Pancreas (tissue), 10 donors: ENCODE results near the gene TTC23. TPM values are rescaled to one million over a fixed set of nuclear protein-coding genes. Genes with fewer than 3 reads are reported as not detected.

Experiments used
- ATAC-seq, 4 donors: fragments of 200-7000 bp; cut with Tn5 transposase; one replicate each; pipeline versions ENCODE4 v1.8.0 to v1.9.1; 2020; ENCODE audit warnings: mild to moderate bottlenecking in 4 of 4, moderate library complexity in 4 of 4
- DNase-seq, 6 donors: peaks; one replicate each; pipeline ENCODE4 v3.0.0-alpha.2; 2020
- FAIRE-seq: peaks from 2 replicates; lab custom pipeline; 2012; peaks lifted over from hg19 to GRCh38; lab: Jason Lieb, UNC
- H3K27ac ChIP-seq, 4 donors: fragments of 200-600 bp; sonication (generic); 1 replicate in 3 of 4; 2 replicates in 1 of 4; pipeline versions ENCODE4 v1.5.0 to v1.8.0; 2020
- H3K27me3 ChIP-seq, 4 donors: fragments of 200-600 bp; one replicate each; pipeline ENCODE4 v1.8.0; 2021
- H3K36me3 ChIP-seq, 3 donors: fragments of 200-600 bp; sonication (generic) in 1 of 3; one replicate each; pipeline versions ENCODE4 v1.5.0 to v1.8.0; 2020 to 2021
- H3K4me1 ChIP-seq, 3 donors: fragments of 200-600 bp; one replicate each; pipeline ENCODE4 v1.8.0; 2021
- H3K4me3 ChIP-seq, 4 donors: fragments of 200-600 bp; sonication (generic) in 2 of 4; one replicate each; pipeline versions ENCODE4 v1.5.0 to v1.8.0; 2020 to 2021
- H3K9me3 ChIP-seq, 4 donors: fragments of 200-600 bp; one replicate each; pipeline ENCODE4 v1.8.0; 2021
- CTCF ChIP-seq, 4 donors: fragments of 200-600 bp; sonication (generic) in 3 of 4; IDR thresholded peaks; one replicate each; pipeline versions ENCODE4 v1.5.0 to v1.8.0; 2021; ENCODE audit warnings: antibody characterized with exemption in 4 of 4
- WGBS, 2 donors: extraction: QIAGEN DNeasy Blood & Tissue Kit; methylation state at CpG; one replicate each; pipeline ENCODE4 v1.1.7; 2013; 5-methylcytosine and 5-hydroxymethylcytosine counted together
- intact Hi-C, 3 donors: fragments of 100-400 bp; cut with DNase I; formaldehyde crosslinking; loops; one replicate each; pipeline versions ENCODE4 v1.11.1 to v1.14.2; 2022
- polyA plus RNA-seq, 2 donors: library from polyadenylated mRNA; stranded (reverse); fragments of 200-250 nt; gene quantifications; one replicate each; pipeline ENCODE4 v1.2.3, GENCODE V29; 2013
- total RNA-seq, 6 donors: library from RNA; stranded (reverse); fragmentation: NEBNext Ultra II Directional in 4 of 6; extraction: Animal tissue kit (Norgen Biotek cat#: 25700) in 4 of 6; gene quantifications; one replicate each; pipeline versions ENCODE4 v1.2.1 to v1.2.4, GENCODE V29; 2021 to 2023
- donor health status: healthy with polysubstance abuse.
- donor health status: DM: no; HTN: no; CAD: no; lungs with moderate emphysema.
- donor health status: DM: no; HTN: no; CAD: no.
- donor health status: control.
- donor health status: control.
- donor health status: Bipolar disorder and iron deficiency.
- donor health status: DM: yes; HTN: yes; CAD: no.
- donor health status: DM: no; HTN: no; CAD: no.
- donor health status: DM: no; HTN: no; CAD: no.
- donor health status: DM: yes; HTN: yes; CAD: no.

TTC23 gene
- total and polyA plus RNA-seq, 8 donors: 5.5 to 13.5 (median 7.8) TPM

GRCh38 chr15:99096173-99096893, 153.0 kb downstream of the TTC23 start:
- no peaks in the 10 kb centered on the region for H3K36me3 ChIP-seq
- no peak overlapping the region for H3K27ac ChIP-seq
- no peak overlapping the region for H3K4me3 ChIP-seq
- H3K27me3 ChIP-seq: no peaks in the 10 kb centered on the region
- intact Hi-C loops: loop anchor here in 1 of 3 donors (5.0 to 10.0 kb wide), 2 partner anchors 58 to 116 kb away; no protein-coding TSS in a partner anchor
- 89 to 97% methylated on average over 11 of the region's 11 CpGs for WGBS, 2 donors
- ATAC-seq (no peak), DNase-seq (no peak), FAIRE-seq (no peak)
- H3K4me1 ChIP-seq: no peaks in the 10 kb centered on the region
- H3K9me3 ChIP-seq: no peaks in the 10 kb centered on the region
- no peak for TF ChIP-seq CTCF (IDR thresholded peaks at IDR 0.05)

- intact Hi-C loops: loop anchor here in 1 of 3 donors (5.0 to 10.0 kb wide), 2 partner anchors 59 to 117 kb away; no protein-coding TSS in a partner anchor
- H3K27me3 ChIP-seq: no peaks in the 10 kb centered on the region
- H3K27ac ChIP-seq: no peak overlapping the region
- no peak for DNase-seq
- H3K4me1 ChIP-seq: no peaks in the 10 kb centered on the region
- FAIRE-seq: no peak
- WGBS, 2 donors: 72 to 82% methylated on average over 3 of the region's 3 CpGs
- H3K9me3 ChIP-seq: no peaks in the 10 kb centered on the region
- H3K4me3 ChIP-seq: no peak overlapping the region
- no peak for ATAC-seq
- no peak for TF ChIP-seq CTCF (IDR thresholded peaks at IDR 0.05)
- H3K36me3 ChIP-seq: no peaks in the 10 kb centered on the region
These were observed 153.8 kb downstream of the TTC23 start for GRCh38 chr15:99095626-99096025.

- Histone ChIP-seq H3K27ac (no peak overlapping the region), H3K27me3 (no peaks in the 10 kb centered on the region), H3K36me3 (no peaks in the 10 kb centered on the region), H3K4me1 (no peaks in the 10 kb centered on the region), H3K4me3 (no peak overlapping the region), H3K9me3 (no peaks in the 10 kb centered on the region)
- ATAC-seq (no peak), FAIRE-seq (no peak), DNase-seq (no peak)
- WGBS, 2 donors: 88 to 94% methylated on average over 13 of the region's 13 CpGs
- intact Hi-C loops: loop anchor here in 1 of 3 donors (10.0 kb wide), 1 partner anchor 62 kb away; no protein-coding TSS in a partner anchor
- no peak for TF ChIP-seq CTCF (IDR thresholded peaks at IDR 0.05)
These were observed 156.7 kb downstream of the TTC23 start for GRCh38 chr15:99092554-99093172.

GRCh38 chr15:99090938-99091337, 158.4 kb downstream of the TTC23 start:
- no peak for DNase-seq
- 85 to 88% methylated on average over 1 of the region's 1 CpG for WGBS, 2 donors
- intact Hi-C loops: loop anchor here in 1 of 3 donors (10.0 kb wide), 1 partner anchor 64 kb away; no protein-coding TSS in a partner anchor

More at GRCh38 chr15:99090938-99091337, 158.4 kb downstream of the TTC23 start:
- Histone ChIP-seq H3K36me3 (no peaks in the 10 kb centered on the region), H3K27ac (no peak overlapping the region), H3K4me3 (no peak overlapping the region), H3K27me3 (no peaks in the 10 kb centered on the region), H3K4me1 (no peaks in the 10 kb centered on the region), H3K9me3 (no peaks in the 10 kb centered on the region)
- TF ChIP-seq CTCF (IDR thresholded peaks at IDR 0.05): no peak
- FAIRE-seq: no peak
- no peak for ATAC-seq
